Ammon's horn (tissue), 1 donor: ENCODE data around the gene WHAMM.
"Not testable (repeated sequence)": the region's sequence is repeated elsewhere in the genome, so short reads cannot be mapped to it uniquely, and the experiment has no call there.

Source experiments
- DNase-seq: peaks from one replicate; pipeline ENCODE4 v3.0.0-alpha.2; 2016; ENCODE audit warnings: low spot score

Gene WHAMM

DNA sequence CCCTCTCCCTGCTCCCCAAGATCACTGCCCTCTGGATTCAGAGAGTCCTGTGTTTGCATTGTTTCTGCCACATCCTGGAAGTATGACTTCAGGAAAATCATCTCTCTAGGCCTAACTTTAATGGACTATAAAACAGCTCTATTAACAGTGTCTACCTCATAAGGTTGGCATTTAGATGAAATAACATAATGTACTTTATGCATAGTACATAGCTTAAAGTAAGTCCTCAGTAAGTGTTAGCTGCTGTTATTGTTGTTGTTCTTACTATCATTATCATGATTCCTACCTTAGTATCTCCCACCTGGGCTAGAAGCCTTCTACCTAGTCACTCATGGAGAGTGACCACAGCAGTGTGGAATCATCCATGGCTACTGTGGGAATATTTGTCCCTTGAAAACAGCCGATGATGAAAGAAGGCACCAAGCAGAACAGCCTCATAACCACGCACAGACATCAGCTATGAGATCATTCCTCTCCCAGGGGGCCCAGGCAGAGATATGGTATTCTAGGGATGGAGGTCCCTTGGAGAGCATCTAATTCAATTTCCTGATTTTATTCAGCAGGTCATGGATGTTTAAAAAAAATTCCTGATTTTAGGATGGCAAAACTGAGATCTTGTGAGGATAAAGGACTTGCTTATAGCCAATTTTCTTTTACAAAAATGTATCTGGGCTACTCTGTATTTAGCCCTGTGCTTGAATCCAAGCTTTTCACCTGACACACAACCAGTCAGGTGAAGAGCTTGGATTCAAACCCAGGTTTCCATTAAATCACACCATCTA lies 5.4 kb upstream of the WHAMM start:
- no peak for DNase-seq

DNA sequence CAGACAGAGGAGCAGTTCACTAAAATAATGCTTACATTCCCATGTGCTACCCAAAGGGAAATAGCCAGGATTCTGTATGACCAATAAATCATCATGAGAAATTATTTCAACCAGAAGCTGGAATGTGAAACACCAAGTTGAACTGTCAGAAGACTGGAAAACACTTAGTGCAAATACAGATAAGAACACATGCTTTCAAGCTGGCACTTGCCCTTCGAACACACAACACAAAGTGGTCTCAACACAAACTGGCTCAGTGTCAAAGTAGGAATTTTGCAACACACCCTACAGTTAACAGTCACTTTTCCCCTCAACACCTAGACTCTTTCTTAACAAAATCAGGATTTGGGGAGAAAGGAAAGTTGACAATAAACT lies 4.9 kb upstream of the WHAMM start:
- no peak for DNase-seq

DNA sequence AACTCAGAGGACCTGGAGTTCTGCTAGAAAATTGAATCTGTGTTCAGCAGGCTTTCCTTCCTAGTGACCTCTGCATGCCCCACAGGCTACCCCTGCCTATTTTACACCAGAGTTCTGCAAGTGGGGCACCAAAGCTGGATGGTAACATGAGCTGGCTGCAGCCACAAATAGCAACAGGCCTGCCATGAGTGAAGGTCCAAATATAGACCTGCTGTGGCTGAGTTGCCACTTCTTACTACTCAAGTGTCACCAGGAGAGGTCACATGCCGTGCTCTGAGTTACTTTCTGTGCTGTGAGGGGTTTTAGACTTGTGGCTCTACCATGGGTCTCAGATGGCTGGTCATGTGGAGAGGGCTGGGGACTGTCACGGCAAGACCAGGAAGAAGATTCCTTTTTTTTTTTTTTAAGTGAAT lies 3.4 kb upstream of the WHAMM start, which contains the start of gene FSD2:
Gene FSD2 (minus strand): TSS at position 76 of the 413 bp plus-strand sequence. CDS start 18,679 bp downstream, outside the sequence.
- DNase-seq: no peak

DNA sequence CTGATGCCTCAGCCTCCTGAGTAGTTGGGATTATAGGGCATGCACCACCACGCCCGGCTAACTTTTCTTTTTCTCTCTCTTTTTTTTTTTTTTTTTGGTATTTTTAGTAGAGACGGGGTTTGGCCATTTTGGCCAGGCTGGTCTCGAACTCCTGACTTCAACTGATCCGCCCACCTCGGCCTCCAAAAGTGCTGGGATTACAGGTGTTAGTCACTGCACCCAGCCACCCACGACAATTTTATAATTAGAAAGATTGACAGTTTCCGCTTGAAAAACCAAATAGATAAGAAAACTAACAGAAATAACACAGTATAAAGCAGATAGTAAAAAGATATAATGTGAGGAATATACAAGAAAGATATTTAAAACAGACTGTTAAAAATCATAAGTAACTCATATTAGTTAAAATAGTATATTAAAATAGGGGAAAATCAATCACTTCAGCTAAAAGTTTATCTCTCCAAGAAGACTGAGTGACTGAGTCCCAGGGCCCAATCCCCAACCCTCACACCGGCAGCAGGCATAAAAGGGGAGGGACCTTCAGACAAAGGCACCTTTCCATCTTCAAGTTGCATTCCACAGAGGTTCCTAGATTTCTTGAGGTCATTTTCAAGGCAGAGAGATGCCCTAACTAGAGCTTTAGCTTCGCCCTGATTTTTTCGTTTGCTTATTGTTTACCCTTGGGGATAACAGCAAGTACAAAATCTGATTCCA lies 1.4 kb upstream of the WHAMM start:
- DNase-seq: no peak

DNA sequence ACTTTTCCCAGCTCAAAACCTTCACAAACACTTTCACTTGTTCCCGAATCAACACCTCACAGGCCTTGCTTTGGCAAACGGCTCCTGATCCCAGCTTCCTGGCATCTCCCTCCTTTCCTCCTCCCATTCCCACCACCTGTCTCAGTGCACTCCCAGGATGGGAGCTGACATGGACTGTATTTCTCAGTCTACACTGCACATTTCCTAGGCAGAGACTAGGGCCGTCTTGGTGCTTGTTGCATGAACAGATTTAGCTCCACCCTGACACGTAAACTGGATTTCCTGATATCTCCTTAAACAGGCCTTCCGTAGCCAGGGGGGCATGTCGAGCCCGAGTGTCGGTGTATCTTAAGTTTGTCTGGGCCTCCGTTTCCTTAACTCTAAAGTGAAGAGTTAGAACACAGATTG lies 790 bp upstream of the WHAMM start:
- DNase-seq: no peak

DNA sequence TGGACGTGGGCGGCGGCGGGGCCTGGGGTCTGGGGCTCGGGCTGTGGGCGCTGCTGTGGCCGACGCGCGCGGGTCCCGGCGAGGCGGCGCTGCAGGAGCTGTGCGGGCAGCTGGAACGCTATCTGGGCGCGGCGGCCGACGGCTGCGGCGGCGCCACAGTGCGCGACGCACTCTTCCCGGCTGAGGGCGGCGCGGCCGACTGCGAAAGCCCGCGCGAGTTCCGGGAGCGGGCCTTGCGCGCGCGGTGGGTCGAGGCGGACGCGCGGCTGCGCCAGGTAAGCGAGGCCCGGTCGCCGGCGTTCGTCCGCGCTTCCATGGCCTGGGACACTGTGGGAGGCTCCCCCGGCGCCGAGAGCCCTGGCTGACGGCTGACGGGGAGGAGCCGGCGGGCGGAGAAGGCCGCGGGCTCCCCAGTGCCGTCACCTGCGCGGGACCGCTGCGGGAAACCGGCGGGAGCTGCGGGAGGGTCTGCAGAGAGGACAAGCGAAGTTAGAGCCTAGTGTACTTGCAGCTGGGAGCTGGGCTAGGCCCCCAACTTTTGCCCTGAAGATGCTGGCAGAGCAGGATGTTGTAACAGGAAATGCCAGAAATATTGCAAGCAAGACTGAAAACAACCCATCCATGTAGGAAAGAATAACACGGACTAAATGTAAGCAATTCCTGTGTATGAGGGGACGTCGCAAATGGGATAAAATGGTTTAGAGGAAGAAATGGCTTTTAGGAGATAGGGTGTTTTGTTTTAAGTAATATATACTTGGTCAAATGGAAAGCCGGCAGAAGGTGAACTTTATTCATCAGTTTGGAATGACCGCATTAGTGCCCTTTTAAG lies 847 bp downstream of the WHAMM start:
- peak; percentile 23 for DNase-seq

GRCh38 chr15:82810890-82811426 lies 1.5 kb downstream of the WHAMM start:
- no peak for DNase-seq

DNA sequence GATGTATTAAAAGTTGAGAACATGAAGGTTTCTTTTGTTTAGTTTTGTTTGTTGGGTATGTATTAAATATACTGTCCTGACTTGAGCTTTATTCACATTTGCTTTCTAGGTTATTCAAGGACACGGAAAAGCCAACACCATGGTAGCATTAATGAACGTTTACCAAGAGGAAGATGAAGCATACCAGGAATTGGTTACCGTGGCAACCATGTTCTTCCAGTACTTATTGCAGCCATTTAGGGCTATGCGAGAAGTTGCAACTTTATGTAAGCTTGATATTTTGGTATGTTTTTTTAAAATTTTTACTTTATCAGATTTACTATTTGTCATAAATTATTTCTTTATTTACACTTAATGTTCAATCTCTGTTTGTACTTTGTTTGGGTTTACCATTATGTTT lies 3.6 kb downstream of the WHAMM start:
- no peak for DNase-seq

DNA sequence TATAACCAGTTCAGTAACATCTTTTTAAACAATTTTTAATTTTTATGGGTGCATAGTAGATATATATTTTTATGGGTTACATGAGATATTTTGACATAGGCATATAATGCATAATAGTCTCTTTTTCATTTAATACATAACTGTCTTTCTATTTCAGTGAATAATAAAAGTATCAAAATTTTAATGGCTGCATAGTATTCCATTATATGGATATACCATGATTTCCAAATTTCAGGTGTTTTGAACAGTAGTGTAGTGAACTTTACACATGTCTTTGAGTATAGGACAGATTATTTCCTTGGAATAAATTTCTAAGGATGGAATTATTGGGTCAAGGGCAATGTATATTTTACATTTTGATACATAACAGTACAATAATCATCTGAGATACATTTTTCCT lies 10.7 kb downstream of the WHAMM start:
- no peak for DNase-seq

- DNase-seq: not testable (repeated sequence)
Observed at GRCh38 chr15:82821396-82821795, 12.0 kb downstream of the WHAMM start.

DNA sequence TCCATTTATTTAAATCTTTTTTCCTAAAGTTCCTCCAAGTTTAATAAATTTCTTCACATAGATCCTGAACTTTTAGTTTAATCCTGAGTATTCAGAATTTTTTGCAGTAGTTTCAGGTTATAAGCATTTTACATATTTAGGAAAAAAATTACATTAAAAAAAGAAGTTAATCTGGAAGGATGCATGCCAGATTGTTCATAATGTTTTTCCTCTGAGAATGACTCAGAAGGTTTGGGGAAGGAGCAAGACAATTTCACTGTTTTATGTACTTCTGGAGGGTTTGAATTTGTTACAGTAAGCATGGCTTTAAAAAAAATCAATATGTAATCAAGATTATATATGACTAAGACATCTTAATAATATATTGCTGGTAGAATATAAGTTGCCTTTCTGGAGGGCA lies 12.4 kb downstream of the WHAMM start:
- not testable (repeated sequence) for DNase-seq

GRCh38 chr15:82823049-82823448 lies 13.6 kb downstream of the WHAMM start:
- no peak for DNase-seq

DNA sequence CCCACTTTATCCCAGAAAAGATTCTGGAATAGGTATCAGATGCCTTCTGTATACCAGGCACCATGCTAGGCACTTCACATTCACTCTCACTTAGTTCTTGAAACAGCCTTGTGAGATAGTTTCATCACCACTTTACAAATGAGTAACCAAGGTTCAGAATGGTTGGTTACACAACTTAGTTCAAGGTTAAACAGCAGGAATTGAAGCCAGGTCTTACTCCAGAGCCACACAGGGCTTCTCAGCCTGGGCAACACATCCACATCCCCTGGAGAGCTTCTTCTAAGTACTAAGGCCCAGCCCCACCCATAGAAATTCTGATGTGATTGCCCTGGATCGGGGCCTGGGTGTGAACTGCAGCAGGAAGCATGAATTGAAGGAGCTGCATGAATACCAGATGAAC lies 18.6 kb downstream of the WHAMM start:
- no peak for DNase-seq

DNA sequence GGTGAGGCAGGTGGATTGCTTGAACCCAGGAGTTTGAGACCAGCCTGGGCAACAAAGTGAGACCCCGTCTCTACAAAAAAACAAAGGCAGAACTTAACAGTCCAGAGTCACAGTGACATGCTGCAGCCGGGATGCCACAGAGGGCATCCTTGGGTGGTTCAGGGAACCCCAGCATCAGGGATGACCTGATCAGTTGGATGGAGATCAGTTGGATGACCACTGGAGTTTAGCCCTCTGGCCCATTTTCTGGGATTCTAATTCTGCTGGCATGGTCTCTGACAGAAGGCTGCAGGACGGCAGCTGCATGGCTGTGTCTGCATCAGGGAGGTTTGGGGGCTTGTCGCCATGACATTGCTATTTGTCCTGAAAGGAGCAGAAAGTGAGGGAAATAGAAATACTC lies 19.8 kb downstream of the WHAMM start:
- DNase-seq: no peak

DNA sequence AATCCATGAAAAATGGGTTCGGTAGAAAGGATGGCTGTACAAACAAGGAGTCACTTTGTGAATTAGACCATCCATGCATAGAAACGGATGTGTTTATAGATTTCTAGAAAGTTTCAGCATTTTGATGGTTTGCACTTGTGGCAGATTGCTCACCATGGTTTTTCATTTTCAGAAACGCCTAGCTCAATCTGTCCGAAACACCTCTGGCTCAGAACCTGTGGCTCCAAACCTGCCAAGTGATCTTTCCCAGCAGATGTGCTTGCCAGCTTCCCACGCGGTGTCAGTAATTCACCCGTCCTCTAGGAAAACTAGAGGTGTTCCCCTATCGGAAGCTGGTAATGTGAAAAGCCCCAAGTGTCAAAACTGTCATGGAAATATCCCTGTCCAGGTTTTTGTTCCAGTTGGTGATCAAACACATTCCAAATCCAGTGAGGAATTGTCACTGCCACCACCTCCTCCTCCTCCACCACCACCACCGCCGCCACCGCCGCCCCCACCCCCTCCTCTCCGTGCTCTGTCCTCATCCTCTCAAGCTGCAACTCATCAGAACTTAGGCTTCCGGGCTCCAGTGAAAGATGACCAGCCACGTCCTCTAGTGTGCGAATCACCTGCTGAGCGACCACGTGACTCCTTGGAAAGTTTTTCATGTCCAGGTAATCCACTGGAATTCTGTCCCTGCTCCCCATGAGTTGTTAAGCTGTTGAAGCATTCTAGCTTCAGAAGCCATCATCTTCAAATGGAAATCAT lies 21.2 kb downstream of the WHAMM start:
- DNase-seq: no peak

DNA sequence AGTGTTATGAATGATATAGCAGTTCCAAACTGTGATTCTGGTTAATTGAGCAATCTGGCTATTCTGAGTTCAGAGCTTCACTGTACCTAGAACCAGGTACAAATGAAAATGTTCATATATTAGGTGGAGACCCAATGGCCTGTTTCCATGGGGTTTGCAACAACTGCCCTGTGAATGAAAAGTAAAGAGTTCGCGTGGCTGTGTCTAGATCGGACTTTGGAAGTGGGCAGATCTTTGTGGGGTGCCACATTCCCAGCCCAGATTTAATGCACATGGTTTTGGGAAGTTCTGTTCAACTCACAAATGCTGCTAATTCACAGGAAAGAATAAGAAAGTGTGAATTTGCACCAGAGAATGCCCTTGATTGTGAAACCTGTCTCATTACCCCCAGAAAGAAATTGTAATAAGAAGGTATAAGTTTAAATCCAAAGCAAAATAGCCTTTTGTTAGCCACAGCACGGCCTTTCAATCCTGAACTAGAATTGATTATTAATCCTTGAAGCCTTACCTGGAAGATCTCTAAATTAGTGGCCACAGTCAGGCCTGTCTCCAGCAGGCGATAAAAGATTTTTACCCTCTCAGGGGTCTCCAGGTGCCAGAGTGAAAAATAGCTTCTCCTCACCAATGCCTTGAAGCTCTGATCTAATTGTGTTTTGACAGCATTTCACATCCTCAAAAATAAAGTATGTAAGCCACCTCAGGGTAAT lies 22.6 kb downstream of the WHAMM start:
- no peak for DNase-seq

DNA sequence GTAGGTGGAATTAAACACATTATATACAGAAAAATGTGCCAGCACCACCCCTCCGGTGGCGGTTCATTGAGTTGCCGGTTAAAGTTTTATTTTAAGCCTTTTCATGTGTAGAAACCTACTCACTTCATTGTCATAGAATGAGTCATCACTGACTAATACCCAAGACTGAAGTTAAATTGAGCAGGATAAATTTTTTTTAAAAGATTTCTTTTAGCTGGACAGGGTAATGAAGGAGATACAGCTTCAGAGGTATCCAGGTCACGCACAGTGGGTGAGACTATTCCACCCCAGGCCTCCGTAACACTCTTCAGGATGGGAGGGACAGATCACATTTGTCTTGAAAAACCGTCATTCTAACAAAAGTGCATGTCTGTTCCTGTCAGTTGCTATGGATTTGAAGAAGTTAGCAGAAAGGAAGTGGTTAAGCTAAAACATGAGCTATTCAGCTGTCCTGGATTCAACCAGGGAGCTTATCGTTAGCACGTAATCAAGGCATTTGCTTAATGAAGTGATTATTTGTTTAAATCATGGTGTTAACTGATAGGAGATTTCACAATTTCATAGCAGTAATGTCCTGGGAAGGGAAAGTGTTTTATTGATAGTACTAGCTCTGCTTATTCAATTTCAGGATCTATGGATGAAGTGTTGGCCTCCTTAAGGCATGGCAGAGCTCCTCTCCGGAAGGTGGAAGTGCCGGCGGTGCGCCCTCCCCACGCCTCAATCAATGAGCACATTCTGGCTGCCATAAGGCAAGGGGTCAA lies 23.4 kb downstream of the WHAMM start:
- no peak for DNase-seq

DNA sequence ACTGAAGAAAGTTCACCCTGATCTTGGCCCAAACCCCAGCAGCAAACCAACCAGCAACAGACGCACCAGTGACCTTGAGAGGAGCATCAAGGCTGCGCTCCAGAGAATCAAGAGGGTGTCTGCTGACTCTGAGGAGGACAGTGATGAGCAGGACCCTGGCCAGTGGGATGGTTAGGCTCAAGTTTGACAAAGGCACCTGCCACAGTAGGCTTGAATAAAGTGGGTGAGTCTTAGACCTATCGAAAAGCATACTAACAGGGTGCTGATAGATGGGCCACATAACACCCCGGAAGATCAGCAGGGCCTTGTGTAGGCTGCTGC lies 23.9 kb downstream of the WHAMM start:
- DNase-seq: no peak

DNA sequence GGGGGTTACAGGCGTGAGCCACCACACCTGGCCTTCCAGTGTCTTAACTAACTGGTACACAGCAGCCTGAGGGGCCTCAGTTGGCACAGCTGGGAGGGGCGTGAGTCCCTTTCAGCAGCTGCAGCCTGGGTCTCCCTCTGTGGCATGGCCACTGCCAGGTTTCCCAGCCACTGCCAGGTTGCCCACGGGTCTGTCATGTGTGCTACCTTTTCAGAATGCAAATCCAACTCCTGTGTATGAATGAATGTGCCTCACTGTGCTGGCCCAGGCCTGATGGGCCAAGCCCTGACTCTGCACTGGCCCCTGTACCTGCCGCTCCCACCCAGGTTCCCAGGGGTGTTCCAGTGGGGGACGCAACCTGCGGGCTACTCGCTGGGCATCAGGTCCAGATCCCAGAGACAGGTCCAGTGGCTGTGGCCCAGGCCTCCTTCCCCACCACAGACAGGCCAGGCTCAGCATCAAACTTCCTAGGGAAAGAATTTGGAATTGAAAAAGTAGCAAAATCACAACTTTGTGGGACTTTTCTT lies 26.0 kb downstream of the WHAMM start:
- no peak for DNase-seq

- no peak for DNase-seq
Observed at GRCh38 chr15:82838096-82838735, 28.8 kb downstream of the WHAMM start.
